GM12873 (cell line): ENCODE measurements around the gene MMP27.

ENCODE experiments used
- CTCF ChIP-seq: IDR thresholded peaks from 2 replicates; pipeline ENCODE4 v1.5.1; 2012; ENCODE audit warnings: low read depth, mild to moderate bottlenecking, moderate library complexity, low read length, control low read depth; ENCODE audit not compliant: insufficient read depth; ENCODE audit errors: missing control alignments

Gene MMP27

GRCh38 chr11:102709201-102709945 is 3.8 kb upstream of the MMP27 start:
- no peak for TF ChIP-seq CTCF

GRCh38 chr11:102708654-102709053 is 3.1 kb upstream of the MMP27 start:
- TF ChIP-seq CTCF, result no peak

- TF ChIP-seq CTCF, result no peak
Measured at GRCh38 chr11:102704841-102705240, 728 bp downstream of the MMP27 start.

GRCh38 chr11:102703826-102704493 is 1.6 kb downstream of the MMP27 start:
- no peak for TF ChIP-seq CTCF

GRCh38 chr11:102695201-102695600 is 10.4 kb downstream of the MMP27 start:
- TF ChIP-seq CTCF, result no peak

- no peak for TF ChIP-seq CTCF
Measured at GRCh38 chr11:102685754-102686153, 19.8 kb downstream of the MMP27 start.

GRCh38 chr11:102685338-102685737 is 20.2 kb downstream of the MMP27 start:
- no peak for TF ChIP-seq CTCF
